HG03575 (cell line): Measurements from ENCODE around the gene BRF1.
"Not testable (repeated sequence)": the region's sequence is repeated elsewhere in the genome, so short reads cannot be mapped to it uniquely, and the experiment has no call there.

Source experiments
- ATAC-seq: cut with Tn5 transposase; IDR thresholded peaks from one replicate; pipeline ENCODE4 v1.9.1; 2021; ENCODE audit not compliant: unreplicated experiment, insufficient number of reproducible peaks, low FRiP score; ENCODE audit errors: extremely low read depth

Gene BRF1

DNA sequence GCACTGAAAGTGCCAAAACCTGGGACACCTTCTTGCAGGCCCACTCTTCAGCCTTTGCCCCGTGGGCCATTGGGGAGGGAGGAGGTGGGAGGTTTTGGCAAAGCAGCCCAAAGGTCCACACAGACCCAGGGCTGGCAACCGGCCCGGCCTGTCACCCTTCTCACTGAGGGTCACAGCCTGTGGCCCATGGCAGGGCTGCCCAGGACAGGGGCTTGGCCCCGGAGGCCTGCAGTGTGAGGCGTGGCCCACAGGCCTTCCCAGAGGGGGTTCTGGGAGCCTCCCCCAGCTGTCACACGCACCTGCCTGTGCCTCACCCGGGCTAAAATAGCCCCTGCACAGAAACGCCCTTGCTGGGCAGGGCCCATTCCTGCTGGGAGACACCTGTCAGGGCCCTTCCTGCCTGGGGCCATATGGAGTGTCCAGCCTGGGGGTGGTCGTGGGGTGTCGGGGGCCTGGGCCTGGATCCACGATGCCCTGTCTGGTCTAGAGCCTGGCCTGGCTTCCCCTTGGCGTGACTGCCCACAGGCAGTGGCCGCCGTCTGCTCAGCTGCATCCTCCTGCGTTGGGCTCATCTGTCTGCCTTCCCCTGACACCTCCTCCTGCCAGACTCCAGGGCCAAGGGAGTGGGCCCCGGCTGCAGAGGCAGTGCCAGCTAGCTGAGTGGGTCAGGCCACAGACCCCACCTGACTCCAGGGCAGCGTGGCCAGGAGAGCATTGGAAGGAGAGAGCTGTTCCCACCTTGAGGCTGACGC, 33.0 kb upstream of the BRF1 start:
- ATAC-seq: no peak

DNA sequence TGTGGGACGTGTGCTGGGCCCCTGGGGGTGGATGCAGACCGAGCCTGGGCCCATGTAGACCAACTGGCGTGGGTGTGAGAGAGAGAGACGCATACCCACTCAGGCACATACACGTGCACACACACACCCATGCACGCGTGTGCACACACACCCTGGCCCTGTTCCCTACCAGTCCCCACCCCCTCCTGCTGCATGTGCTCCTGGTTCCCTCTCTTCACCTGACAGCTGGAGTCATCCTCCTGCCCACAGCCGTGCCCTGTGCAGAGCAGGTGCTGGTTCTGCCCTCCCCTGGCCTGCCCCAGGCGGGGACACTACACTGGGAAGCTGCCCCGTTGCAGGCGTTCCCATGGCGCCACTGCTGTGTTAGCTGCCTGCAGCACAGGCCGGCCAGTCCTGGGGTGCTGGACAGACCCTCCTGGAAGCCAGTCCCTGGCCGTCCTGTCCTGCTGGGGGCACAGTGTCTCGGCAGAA, 32.3 kb upstream of the BRF1 start:
- ATAC-seq: no peak

DNA sequence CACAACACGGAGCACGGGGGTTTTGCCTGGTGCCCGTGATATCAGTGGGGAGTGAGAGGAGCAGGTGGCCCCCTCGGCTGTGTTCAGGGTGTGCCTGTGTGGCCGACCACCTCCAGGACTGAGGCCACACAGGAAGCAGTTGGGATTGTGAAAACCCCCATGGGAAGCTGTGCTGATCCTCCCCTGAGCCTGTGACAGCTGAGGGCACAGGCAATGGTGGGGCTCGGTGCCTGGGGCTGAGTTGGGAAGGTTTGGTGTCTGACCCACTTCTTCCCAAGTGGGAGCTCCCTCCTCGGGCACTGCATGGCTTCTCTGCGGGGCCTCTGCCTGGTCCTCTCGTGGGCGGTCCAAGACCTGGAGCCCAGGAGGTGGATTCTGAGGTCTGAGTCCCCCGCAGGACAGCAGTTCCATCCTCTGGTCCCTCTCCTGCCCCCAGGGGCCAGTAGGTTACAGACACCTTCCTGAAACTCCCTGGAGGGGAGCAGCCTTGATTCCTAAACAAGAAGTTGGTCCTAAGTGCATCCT, 31.6 kb upstream of the BRF1 start:
- ATAC-seq: no peak

DNA sequence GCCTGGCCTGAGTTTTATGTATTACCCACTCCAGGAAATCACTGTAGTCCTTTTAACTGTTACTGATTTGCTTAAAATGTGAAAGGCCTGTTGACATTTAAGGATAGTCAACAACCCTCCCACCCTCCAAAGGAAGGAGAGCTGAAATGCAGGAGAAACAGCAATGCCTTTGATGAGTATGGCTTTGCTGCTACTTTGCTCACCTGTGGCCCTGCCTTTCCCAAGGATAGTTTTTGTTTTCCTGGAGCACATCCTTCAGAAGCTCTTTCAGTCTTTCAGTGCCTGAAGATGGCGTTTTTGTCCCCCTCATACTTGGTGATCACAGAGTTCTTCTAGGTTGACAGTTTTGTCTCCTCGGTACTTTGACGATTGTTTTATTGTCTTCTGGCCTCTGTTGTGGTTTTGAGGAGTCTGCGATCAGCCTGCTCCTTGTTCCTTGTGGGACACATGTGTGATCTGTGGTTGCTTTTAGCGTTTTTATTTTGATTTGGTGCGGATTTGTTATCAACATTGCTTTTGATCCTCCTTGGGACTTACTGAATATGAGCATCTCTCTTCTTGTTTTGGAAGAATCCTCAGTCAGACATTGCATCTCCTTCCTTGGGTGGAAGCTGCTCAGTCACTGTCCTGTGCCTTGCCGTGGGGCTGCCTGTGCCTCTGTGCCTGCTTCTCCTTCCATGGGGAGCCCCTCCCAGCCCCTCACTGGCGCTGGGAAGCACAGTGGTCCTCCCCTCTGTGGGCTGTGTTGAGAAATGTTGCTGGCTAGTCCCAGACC, 31.0 kb upstream of the BRF1 start:
- ATAC-seq: no peak

DNA sequence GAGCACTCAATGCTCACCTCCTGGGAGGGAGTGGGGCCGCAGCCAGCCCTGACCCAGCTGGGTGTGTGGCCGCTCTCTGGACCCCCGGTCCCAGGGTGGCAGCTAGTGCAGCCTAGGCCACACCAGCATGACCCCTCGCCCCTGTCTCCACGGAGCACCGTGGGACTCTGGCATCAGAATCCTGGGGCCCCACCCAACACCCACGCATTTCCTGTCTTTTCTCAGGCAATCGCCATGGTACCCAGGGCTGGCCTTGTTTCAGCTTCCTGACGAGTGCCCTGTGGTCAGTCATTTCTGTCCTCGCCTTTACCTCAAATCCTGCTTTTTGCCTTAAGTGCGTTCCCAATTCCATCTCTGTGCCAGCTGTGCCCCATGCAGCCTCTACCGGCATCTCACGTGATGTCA, 29.7 kb upstream of the BRF1 start:
- no peak for ATAC-seq

DNA sequence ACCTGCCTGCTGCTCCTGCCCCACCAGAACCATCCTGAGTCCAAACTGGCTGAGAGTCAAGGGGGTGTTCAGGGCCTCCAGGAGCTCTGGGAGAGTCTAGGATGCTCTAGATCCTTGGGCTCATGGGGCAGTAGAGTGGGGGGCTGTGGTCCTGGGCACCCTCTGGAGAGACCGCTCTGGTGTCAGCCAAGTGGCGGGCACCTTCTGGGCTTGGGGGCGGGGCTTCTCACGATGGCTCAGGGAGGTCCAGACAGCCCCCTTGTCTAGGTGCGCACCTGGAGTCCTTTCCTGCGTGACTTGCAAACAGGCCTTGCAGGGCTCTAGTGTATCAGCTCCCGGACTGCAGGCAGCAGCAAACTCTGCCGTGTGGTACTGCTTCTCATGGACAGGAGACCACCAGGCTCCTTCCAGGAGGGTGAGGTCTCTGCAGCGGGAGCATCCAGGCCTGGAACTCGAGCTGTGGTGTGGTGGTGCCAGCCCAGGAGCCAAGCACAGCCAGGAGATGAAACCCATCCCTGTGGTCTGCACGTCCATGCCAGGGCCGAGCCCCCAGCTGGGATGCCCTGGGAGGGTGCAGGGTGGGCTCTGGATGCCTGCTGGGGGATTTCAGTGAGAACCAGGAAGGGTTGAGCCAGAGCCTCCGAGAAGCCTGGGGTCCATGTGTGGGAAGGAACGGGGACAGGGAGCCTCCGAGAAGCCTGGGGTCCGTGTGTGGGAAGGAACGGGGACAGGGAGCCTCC, 28.8 kb upstream of the BRF1 start:
- ATAC-seq: no peak

DNA sequence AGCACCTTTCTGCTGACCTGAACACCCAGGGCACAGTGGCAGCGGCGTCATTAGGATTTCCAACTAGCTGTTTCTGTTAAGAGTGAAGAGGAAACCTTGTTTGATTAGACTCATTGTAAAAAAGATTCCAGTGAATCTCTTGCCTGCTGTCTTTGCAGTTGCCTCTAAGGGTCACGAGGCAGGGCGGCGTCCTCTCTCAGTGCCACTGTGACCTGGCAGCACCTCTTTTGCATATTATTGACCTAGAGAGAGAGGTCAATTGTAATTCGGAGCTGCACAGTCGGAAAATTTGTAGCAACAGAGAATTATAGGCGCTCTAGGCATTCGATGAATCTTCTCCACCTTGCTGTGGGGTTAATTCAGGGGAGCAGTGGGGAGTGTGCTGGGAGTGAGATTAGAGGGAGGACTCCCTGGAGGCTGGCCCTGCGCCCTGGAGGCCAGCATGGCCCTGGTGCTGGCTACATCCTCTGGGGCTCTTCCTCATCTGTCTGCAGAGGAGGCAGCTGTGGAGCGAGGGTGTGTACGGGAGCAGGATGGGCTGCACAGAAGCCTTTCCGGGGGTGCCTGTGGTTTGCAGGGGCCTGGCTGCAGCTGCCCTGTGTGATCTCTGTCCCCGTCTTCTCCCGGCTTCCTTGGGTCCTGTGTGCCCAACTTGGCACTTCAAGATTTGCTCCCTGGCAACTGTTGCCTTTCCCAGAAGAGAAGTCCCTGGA, 28.0 kb upstream of the BRF1 start:
- ATAC-seq: no peak

DNA sequence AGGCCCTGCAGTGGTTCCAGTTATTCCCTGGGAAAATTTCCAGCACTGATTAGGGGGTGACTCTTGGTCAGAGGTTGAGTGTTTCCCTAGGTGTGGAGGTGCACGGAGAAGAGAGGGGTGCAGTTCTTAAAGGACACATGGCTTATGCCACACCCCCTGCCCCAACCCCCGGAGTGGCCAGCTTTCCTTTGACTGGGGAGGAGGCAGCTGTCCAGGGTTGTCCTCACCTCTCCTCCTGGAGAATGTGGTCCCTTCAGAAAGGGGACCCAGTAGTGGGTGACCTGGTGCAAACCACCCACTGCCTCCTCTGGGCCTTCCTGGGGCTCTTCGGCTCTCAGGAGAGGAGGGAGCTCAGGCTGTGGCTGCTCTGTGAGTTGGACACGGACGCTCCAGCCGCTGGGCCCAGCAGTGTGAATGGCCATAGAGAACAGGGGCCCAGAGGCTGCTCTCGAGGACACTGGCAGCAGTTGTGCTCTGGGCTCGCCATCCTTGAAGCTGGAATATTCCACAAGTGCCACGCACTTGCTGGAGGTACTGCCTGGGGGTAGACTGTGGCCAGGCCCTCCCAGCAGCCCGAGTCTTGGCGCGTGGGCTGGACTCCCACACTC, 27.4 kb upstream of the BRF1 start:
- ATAC-seq: no peak

DNA sequence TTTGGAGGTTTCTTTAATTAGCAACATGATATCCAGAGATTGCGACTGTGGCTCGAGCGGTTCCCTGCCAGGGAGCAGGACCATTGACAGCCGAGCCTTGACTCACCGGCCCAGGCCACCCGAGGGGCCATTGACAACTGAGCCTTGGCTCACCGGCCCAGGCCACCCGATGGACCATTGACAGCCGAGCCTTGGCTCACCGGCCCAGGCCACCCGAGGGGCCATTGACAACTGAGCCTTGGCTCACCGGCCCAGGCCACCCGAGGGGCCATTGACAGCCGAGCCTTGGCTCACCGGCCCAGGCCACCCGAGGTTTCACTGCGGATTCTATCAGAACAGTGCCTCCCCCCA, 26.9 kb upstream of the BRF1 start:
- ATAC-seq: not testable (repeated sequence)

DNA sequence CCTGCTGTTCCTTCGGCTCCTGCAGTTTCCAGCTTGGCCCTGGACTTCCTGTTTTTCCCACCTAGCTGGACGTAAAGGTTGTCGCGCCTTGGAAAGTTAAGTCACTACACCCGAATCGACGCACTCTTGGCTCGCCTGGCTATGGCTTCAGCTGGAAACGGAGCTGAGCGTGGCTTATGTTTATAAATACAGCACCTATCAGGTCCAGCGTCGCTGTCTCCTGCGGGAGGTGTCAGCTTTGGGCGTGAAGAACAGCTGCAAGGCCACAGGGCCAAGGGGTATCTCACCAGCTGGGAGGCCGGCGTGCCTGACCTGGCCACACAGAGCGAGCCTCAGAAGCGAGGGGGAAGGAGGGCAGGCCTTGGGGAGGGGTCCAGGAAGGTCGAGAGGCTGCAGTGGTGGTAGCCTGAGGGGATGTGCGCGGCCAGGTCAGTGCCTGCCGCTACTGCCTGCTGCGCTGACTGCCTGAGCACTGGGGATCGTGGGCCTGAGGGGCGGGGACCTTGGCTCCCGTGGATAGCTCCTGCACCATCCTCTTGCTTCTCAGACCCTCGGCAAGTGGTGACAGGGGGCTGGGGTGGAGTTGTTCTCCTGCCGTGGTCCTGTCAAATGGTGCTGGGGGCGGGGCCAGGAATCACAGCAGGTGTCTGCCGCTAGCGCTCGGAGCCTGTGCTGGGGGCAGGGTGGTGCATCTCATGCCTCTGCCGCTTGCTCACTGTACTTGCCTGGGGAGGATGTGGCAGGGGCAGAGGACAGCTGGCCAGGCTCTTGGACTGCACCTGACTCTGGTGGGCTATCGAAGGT, 26.3 kb upstream of the BRF1 start:
- ATAC-seq: no peak

DNA sequence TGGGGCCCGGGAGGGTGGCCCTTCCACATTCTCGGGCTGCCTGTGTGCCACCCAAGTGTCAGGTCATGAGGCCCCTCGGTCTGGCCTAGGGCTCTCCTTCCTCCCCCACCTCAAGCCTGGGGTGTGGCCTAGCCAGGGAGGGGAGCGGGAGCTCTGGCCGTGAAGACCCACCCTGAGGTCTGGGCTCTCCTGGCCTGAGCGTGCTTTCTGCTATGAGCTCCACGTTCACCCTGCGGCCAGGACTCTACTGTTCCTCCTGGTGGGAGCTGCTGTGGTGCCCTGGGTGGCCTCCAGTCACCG, 25.7 kb upstream of the BRF1 start:
- no peak for ATAC-seq

DNA sequence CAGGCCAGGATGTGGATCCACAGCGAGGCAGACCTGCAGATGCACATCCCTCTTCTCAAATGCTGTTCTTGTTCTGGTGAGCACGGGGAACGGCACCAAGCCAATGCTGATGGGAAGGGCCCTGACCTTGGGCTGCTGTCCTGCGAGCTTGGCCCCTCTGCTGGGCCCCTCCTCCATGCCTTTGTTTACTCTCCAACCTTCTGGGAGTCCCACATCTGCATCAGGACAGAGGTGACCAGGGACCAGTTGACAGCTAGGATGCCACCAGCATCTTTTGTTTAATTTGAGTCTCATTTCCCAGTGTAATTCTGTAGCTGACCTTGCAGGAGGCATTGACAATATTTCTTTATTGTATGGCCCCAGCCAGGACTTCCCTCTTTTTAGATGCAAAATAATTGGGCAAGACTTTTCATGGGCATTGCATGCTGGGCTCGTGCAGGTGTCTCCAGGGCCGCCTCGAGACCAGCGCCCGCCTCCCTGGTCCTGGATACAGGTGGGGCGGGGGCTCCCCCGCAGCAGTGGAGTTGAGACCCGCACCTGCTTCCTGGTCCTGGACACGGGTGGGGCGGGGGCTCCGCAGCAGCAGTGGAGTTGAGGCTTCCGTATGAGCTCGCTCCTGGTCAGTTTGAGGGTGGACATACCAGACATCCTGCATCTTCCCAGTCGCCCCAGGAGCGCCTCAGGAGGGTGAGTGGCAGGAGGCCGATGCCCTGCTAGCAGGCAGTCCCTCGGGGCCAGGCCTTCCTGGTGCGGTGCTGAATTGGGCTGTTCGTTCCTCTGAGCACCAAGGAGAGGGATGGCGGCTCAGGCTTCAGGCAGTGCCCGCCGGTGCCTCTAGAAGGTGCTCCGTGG, 25.1 kb upstream of the BRF1 start:
- no peak for ATAC-seq

DNA sequence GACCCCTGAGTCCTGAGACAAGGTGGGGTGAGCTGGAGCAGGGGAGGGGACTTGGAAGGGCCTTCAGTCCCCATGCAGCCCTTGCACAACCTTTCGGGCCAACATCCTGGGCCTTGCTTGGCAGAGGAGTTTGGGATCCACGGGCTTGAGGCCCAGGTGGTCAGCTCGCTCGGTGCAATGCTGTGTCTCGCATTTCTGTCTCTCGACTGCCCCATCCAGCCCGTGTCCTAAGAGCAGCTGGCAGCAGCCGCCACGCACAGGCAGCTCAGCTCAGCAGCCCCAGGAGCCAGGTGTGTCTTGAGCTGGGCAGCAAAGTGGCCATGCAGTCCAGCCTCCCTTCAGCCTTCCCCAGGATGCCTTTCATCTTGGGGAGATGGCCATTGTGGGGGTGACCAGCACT, 24.5 kb upstream of the BRF1 start:
- ATAC-seq: no peak

DNA sequence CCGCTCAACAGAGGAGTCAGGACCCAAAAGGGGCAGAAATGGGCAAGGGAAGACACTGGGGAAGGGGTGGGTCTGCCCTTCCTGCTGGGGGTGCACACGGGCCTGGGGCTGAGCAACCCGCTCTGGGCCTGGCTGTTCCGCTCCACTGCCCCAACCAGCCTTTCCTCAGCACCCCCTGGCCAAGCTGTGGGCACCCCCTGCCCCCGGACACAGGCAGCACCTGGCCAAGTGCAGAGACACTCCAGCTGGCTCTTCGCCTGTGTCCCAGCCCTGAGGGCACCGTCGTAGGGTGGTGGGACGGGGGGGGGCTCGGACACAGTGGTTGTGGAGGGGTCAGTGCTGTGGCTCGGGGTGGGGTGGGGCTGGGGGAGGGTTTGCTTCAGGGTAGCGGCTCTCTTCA, 24.1 kb upstream of the BRF1 start:
- no peak for ATAC-seq

DNA sequence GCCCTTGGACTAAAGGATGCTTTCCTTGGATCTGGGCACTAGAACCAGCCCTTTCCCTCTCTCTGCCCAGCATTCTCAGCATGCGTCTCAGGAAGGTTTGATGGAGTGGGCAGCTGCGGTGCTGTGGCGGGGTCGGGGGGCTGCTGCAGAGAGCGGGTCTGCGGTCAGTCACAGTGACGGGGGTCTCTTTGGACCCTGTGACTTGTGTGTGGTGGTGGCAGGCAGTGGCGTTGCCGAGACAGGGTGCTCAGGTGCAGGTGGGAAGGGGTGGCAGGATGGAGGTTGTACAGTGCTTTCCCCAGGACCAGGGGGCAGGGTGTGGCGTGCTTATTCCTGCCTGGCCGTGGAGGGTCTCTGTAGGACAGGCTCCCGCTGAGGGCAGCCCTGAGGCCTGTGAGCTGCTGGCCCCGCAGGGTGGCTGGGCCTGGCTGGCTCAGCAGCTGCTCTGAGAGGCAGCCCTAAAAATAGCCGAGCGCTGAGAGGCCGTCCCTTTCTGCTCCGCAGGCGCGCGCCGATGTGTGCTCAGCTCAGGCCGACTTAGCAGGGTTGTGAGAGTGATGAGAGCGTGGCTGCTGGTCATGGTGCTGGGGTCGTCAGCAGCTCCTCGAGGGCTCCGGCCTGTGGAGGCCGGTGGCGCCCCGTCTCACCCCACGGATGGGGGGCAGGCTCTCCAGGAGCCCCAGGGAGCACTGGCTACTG, 23.4 kb upstream of the BRF1 start:
- ATAC-seq: no peak

DNA sequence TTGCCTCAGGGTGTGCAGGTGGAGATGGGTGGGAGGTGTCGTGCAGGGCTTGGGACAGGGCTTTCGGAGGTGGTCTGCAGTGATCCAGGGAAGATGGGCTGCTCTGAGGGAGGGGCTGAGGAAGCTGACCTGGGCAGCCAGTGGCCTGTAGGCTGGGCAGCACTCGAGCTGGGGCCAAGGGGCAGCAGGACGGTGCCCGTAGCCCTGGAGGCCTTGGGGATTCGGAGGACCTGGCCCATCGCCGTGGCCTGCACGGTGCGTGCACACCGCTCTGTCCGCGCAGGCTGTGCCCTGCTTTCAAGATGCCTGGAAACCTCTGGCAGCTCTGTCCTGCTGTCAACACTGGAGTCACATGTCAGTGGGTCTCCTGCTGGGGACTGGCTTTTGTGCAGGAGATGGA, 22.9 kb upstream of the BRF1 start:
- no peak for ATAC-seq
